Spinal cord (tissue), 10 donors: ENCODE measurements around the gene CDYL. TPM values are rescaled to one million over a fixed set of nuclear protein-coding genes. Genes with fewer than 3 reads are reported as not detected.
A peak's percentile ranks its signal among the peaks of the same experiment; 100 is the strongest.

Experiments
- DNase-seq, 6 donors: peaks; one replicate each; pipeline versions ENCODE4 v3.0.0 to v3.0.0-alpha.2; 2013 to 2015; ENCODE audit warnings: low spot score in 6 of 6, low read depth in 4 of 6
- H3K27ac ChIP-seq: one replicate; pipeline ENCODE4 v1.5.1; 2013; ENCODE audit warnings: low read depth, low read length, control low read depth
- H3K27me3 ChIP-seq: one replicate; pipeline ENCODE4 v1.6.1; 2013; ENCODE audit warnings: low read length; ENCODE audit not compliant: control insufficient read depth, insufficient read depth
- H3K36me3 ChIP-seq: one replicate; pipeline ENCODE4 v1.6.1; 2013; ENCODE audit warnings: low read length; ENCODE audit not compliant: control insufficient read depth, insufficient read depth
- H3K4me1 ChIP-seq: one replicate; pipeline ENCODE4 v1.6.1; 2013; ENCODE audit warnings: low read length; ENCODE audit not compliant: control insufficient read depth, insufficient read depth
- H3K4me3 ChIP-seq: one replicate; pipeline ENCODE4 v1.5.1; 2013; ENCODE audit warnings: low read depth, low read length, control low read depth
- H3K9me3 ChIP-seq: one replicate; pipeline ENCODE4 v1.6.1; 2013; ENCODE audit warnings: low read length; ENCODE audit not compliant: control insufficient read depth, insufficient read depth
- WGBS: methylation state at CpG from one replicate; pipeline ENCODE4 v1.1.5; 2013; ENCODE audit warnings: missing lambda C conversion rate; ENCODE audit not compliant: insufficient coverage; 5-methylcytosine and 5-hydroxymethylcytosine counted together
- polyA plus RNA-seq, 2 donors: library from polyadenylated mRNA; unstranded; fragments of 120-200 nt; gene quantifications; one replicate each; pipeline ENCODE4 v1.2.1, GENCODE V29; 2013; ENCODE audit not compliant: insufficient read length in 2 of 2
- total RNA-seq, 2 donors: library from RNA; depleted of rRNA in 1 of 2; stranded (reverse); fragments of 120-200 nt in 1 of 2; fragments of >200 nt in 1 of 2; gene quantifications; one replicate each; pipeline versions ENCODE4 v1.2.3 to v1.2.4, GENCODE V29; 2013 to 2014
- donor health status: healthy.

Gene CDYL
- total and polyA plus RNA-seq, 4 donors = 15.4 to 51.7 (median 28.9) TPM

DNA sequence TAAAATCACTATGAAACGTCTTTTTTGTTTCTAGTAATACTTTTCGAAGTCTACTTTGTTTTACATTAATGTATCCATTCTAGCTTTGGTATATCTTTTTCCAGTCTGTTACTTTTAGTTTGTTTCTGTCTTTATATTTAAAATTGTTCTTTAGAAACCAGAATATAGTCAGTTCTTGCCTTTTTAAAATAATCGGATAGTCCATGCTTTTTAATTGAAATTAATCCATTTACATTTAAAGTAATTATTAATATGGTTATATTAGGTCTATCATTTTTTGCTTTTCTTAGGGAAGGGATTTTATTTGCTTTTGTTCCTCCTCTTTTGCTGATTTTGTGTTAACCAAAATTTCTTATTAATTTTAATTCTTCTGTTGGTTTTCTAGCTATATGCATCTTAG, 23.7 kb downstream of the CDYL start:
- no CpG with 5 or more reads among the region's 3 CpGs for WGBS
- no peak overlapping the region for H3K4me3 ChIP-seq
- H3K36me3 ChIP-seq = no peaks in the 10 kb centered on the region
- DNase-seq = no peak
- H3K27me3 ChIP-seq = no peaks in the 10 kb centered on the region
- peaks cover 5% of the 10 kb centered on the region for H3K4me1 ChIP-seq
- no peak overlapping the region for H3K27ac ChIP-seq
- peaks cover 5% of the 10 kb centered on the region for H3K9me3 ChIP-seq

GRCh38 chr6:4800662-4801061, 24.5 kb downstream of the CDYL start:
- 92% methylated on average over 3 of the region's 3 CpGs for WGBS

DNA sequence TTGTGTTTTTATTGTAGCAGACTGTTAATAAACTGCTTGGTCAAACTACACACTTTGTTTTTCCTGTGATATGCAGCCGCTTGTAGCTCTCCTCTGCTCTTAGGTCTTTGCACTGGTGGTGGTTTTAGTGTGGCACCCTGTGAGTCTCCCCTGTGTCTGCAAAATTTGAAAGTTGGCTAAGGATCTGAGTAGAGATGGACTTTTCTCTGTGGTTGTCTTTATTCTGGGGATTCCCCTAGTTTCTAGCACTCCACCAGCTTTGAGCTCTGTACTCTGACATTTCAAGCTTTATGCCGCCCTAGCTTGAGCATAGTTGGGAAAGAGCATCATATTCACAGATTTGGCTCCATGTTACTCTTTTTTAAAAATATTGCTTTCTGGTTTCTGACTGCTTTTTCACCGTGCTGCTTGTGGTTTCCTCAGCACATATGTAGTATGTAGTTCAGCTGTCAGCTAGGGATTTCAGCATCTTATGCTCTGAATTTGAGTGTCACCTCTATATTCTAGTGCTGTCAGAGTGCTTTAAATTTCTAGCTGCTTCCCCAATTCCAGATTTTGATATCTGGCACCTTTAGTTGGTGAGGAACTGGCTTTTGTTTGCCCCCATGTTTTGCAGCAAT, 25.4 kb downstream of the CDYL start:
- DNase-seq = peak in 1 of 6 donors; percentile 16
- Histone ChIP-seq H3K4me3 (no peak overlapping the region), H3K27me3 (no peaks in the 10 kb centered on the region), H3K9me3 (peaks cover 5% of the 10 kb centered on the region), H3K36me3 (no peaks in the 10 kb centered on the region), H3K4me1 (peaks cover 14% of the 10 kb centered on the region), H3K27ac (no peak overlapping the region)
- WGBS = 100% methylated on average over 1 of the region's 3 CpGs

More at GRCh38 chr6:4800662-4801061, 24.5 kb downstream of the CDYL start:
- Histone ChIP-seq H3K4me1 (peaks cover 9% of the 10 kb centered on the region), H3K4me3 (no peak overlapping the region), H3K27ac (no peak overlapping the region), H3K27me3 (no peaks in the 10 kb centered on the region), H3K36me3 (no peaks in the 10 kb centered on the region), H3K9me3 (peaks cover 5% of the 10 kb centered on the region)
- no peak for DNase-seq

DNA sequence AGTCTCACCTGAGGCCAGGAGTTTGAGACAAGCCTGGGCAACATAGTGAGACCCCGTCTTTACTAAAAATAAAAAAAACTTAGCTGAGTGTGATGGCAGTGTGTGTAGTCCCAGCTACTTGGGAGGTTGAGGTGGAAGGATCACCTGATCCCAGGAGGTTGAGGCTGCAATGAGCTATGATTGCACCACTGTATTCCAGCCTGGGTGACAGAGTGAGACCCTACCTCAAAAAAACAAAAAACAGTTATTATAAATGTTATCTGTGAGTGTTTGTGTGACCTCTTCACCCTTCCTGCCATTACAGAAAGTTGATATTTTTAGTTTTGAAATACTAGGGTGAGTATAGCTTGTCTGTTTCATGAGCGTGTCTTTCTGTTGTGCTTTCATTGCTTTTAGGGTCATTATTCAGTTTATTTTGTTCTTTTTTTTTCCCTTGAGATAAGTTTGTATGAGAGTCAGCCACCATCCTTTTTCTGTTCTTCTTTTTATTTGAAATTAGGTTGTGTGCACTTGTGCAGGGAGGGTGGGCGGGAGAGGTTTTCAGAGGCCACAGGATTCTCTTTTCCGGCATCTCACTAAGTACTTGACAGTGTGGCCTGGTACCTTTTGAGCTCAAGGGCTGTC, 26.2 kb downstream of the CDYL start:
- DNase-seq = no peak
- no peak overlapping the region for H3K4me3 ChIP-seq
- 84% methylated on average over 3 of the region's 4 CpGs for WGBS
- no peaks in the 10 kb centered on the region for H3K36me3 ChIP-seq
- H3K27ac ChIP-seq = no peak overlapping the region
- peaks cover 5% of the 10 kb centered on the region for H3K9me3 ChIP-seq
- H3K27me3 ChIP-seq = no peaks in the 10 kb centered on the region
- peaks cover 14% of the 10 kb centered on the region for H3K4me1 ChIP-seq

GRCh38 chr6:4803343-4803744, 27.1 kb downstream of the CDYL start:
- Histone ChIP-seq H3K36me3 (no peaks in the 10 kb centered on the region), H3K9me3 (peaks cover 5% of the 10 kb centered on the region), H3K27ac (no peak overlapping the region), H3K27me3 (no peaks in the 10 kb centered on the region), H3K4me1 (peaks cover 14% of the 10 kb centered on the region), H3K4me3 (no peak overlapping the region)
- DNase-seq = no peak
- WGBS = 81% methylated on average over 3 of the region's 5 CpGs

GRCh38 chr6:4804095-4804494, 27.9 kb downstream of the CDYL start:
- peaks cover 14% of the 10 kb centered on the region for H3K4me1 ChIP-seq
- no peak for DNase-seq
- H3K36me3 ChIP-seq = no peaks in the 10 kb centered on the region
- 100% methylated on average over 1 of the region's 6 CpGs for WGBS
- H3K27ac ChIP-seq = no peak overlapping the region
- no peaks in the 10 kb centered on the region for H3K27me3 ChIP-seq
- H3K9me3 ChIP-seq = peaks cover 5% of the 10 kb centered on the region
- H3K4me3 ChIP-seq = no peak overlapping the region

DNA sequence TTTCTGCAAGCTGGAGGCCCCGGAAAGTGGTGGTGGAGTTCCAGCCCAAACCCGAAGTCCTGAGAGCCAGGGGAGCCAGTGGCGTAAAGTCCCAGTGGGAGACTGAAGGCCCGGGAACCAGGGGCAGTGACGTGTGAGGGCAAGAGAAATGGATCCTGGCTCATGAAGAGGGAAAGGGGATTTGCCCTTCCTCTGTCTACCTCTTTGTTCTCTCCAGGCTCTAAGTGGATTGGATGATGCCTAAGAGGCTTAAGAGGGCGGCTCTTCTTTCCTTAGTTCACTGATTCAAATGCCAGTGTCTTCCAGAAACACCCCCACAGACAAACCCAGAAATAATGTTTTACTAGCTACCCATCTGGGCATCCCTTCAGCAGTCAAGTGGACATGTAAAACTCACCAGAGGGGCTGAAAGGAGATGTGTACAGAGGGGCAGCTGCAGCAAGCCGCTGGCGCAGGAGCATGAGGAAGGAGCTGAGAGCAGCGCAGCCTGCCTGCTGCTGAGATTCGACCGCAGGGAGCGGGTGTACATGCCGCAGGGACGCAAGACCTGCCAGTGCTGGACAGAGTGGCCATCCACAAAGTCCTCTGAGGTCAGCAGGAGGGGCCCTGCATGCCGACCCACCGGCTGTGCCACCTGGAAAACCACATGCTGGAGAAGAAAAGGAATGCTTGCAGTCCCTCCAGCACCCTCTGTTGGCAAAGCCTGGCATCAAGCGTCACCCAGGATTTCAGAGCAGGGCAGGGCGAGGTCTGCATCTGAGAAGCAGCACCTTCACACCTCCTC, 29.5 kb downstream of the CDYL start:
- WGBS = 68% methylated on average over 15 of the region's 18 CpGs
- H3K4me1 ChIP-seq = peaks cover 14% of the 10 kb centered on the region
- no peak overlapping the region for H3K27ac ChIP-seq
- DNase-seq = peak in 5 of 6 donors; percentile 19 to 85 (median 33)
- no peaks in the 10 kb centered on the region for H3K27me3 ChIP-seq
- H3K9me3 ChIP-seq = peaks cover 2% of the 10 kb centered on the region
- H3K36me3 ChIP-seq = no peaks in the 10 kb centered on the region
- no peak overlapping the region for H3K4me3 ChIP-seq

DNA sequence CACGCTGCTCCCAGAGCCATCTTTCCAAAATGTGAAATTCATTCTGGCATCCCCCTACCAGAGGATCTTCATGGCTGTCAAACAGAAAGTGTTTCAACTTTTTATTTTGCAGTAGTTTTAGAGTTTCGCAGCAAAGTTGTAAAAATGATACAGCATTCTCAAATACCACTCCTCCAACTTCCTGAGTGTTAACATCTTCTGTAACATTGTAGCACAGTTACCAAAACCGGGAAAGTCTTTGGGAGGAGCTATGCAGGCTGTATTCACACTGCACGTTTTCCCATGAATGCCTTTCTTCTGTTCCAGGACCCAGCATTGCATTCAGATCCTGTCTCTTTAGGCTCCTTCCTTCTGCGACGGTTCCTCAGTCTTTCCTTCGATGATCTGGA, 30.1 kb downstream of the CDYL start:
- no peaks in the 10 kb centered on the region for H3K36me3 ChIP-seq
- H3K4me3 ChIP-seq = no peak overlapping the region
- no peaks in the 10 kb centered on the region for H3K27me3 ChIP-seq
- peaks cover 14% of the 10 kb centered on the region for H3K4me1 ChIP-seq
- no peak overlapping the region for H3K27ac ChIP-seq
- no peaks in the 10 kb centered on the region for H3K9me3 ChIP-seq
- DNase-seq = no peak
- 36% methylated on average over 2 of the region's 7 CpGs for WGBS

DNA sequence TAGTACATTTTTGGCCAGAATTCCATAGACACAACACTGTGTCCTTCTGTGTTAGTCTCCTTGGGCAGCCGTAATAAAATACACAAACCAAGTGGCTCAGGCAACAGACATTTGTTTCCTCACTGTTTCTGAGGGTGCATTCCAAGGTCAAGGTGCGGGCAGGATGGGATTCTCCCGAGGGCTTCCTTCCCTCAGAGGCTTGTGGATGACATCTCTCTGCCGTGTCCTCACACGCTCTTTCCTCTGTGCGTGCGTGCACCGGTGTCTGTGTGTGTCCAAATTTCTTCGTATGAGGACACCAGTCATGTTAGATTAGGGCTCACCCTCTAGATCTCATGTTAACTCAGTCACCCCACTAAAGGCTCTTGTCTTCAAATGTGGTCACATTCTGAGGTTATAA, 30.6 kb downstream of the CDYL start:
- Histone ChIP-seq H3K4me3 (no peak overlapping the region), H3K27ac (no peak overlapping the region), H3K4me1 (peaks cover 14% of the 10 kb centered on the region), H3K27me3 (no peaks in the 10 kb centered on the region), H3K36me3 (no peaks in the 10 kb centered on the region), H3K9me3 (no peaks in the 10 kb centered on the region)
- 68% methylated on average over 3 of the region's 9 CpGs for WGBS
- DNase-seq = no peak
